Smooth muscle cell (in vitro differentiated cells): ENCODE data around the gene SYNE1. TPM values are rescaled to one million over a fixed set of nuclear protein-coding genes. Genes with fewer than 3 reads are reported as not detected.

Source experiments
- DNase-seq: peaks from one replicate; lab custom pipeline; 2025; ENCODE audit not compliant: unreplicated experiment; lab: John Stamatoyannopoulos, UW
- H2AFZ ChIP-seq: fragments of 200-600 bp; sonication (generic); 2 replicates; pipeline ENCODE4 v1.6.0; 2016; ENCODE audit warnings: antibody characterized with exemption, low read depth, mild to moderate bottlenecking
- H3F3A ChIP-seq: fragments of 200-600 bp; sonication (generic); 2 replicates; pipeline ENCODE4 v1.6.0; 2017; ENCODE audit warnings: antibody characterized with exemption, low read depth
- H3K27ac ChIP-seq: fragments of 200-600 bp; sonication (generic); 2 replicates; pipeline ENCODE4 v1.5.1; 2016; ENCODE audit warnings: low read depth, mild to moderate bottlenecking
- H3K27me3 ChIP-seq: fragments of 200-600 bp; sonication (generic); 2 replicates; pipeline ENCODE4 v1.6.1; 2016; ENCODE audit warnings: low read depth, mild to moderate bottlenecking
- H3K36me3 ChIP-seq: fragments of 200-600 bp; sonication (generic); 2 replicates; pipeline ENCODE4 v1.5.1; 2016; ENCODE audit warnings: low read depth
- H3K4me1 ChIP-seq: fragments of 200-600 bp; sonication (generic); 2 replicates; pipeline ENCODE4 v1.5.1; 2016; ENCODE audit warnings: low read depth
- H3K4me2 ChIP-seq: fragments of 200-600 bp; sonication (generic); 2 replicates; pipeline ENCODE4 v1.6.0; 2016; ENCODE audit warnings: mild to moderate bottlenecking
- H3K4me3 ChIP-seq: fragments of 200-600 bp; sonication (generic); 2 replicates; pipeline ENCODE4 v1.5.1; 2016; ENCODE audit warnings: mild to moderate bottlenecking
- H3K79me2 ChIP-seq: fragments of 200-600 bp; sonication (generic); 2 replicates; pipeline ENCODE4 v1.6.0; 2016; ENCODE audit warnings: low read depth, mild to moderate bottlenecking
- H3K9ac ChIP-seq: fragments of 200-600 bp; sonication (generic); 2 replicates; pipeline ENCODE4 v1.6.0; 2016; ENCODE audit warnings: low read depth
- H3K9me3 ChIP-seq: fragments of 200-600 bp; sonication (generic); replicated peaks from 2 replicates; pipeline ENCODE4 v1.5.1; 2016; ENCODE audit warnings: low read depth
- H4K20me1 ChIP-seq: fragments of 200-600 bp; sonication (generic); 2 replicates; pipeline ENCODE4 v1.6.0; 2016; ENCODE audit warnings: low read depth
- WGBS: methylation state at CpG from one replicate; pipeline ENCODE4 v1.1.7; 2016; ENCODE audit warnings: low lambda C conversion rate; 5-methylcytosine and 5-hydroxymethylcytosine counted together
- polyA plus RNA-seq: library from polyadenylated mRNA; unstranded; fragments of >200 nt; fragmentation: Nextera tagmentation; extraction: Ambion mirVana; gene quantifications from 2 replicates; pipeline ENCODE4 v1.2.1, GENCODE V29; 2016
- total RNA-seq: library from RNA; depleted of rRNA; stranded (reverse); fragments of >200 nt; gene quantifications from 2 replicates; pipeline ENCODE4 v1.2.3, GENCODE V29; 2014
- TF ChIP-seq, protein P1 (sequence below): fragments of 200-600 bp; sonication (generic); IDR thresholded peaks from 2 replicates; pipeline ENCODE4 v1.5.1; 2017; ENCODE audit warnings: borderline replicate concordance, mild to moderate bottlenecking, antibody characterized with exemption; ENCODE audit not compliant: insufficient read depth, poor library complexity, severe bottlenecking

The SYNE1 gene
- total and polyA plus RNA-seq, 2 experiments from 2014 or later: 18.2 to 56.2 TPM

DNA sequence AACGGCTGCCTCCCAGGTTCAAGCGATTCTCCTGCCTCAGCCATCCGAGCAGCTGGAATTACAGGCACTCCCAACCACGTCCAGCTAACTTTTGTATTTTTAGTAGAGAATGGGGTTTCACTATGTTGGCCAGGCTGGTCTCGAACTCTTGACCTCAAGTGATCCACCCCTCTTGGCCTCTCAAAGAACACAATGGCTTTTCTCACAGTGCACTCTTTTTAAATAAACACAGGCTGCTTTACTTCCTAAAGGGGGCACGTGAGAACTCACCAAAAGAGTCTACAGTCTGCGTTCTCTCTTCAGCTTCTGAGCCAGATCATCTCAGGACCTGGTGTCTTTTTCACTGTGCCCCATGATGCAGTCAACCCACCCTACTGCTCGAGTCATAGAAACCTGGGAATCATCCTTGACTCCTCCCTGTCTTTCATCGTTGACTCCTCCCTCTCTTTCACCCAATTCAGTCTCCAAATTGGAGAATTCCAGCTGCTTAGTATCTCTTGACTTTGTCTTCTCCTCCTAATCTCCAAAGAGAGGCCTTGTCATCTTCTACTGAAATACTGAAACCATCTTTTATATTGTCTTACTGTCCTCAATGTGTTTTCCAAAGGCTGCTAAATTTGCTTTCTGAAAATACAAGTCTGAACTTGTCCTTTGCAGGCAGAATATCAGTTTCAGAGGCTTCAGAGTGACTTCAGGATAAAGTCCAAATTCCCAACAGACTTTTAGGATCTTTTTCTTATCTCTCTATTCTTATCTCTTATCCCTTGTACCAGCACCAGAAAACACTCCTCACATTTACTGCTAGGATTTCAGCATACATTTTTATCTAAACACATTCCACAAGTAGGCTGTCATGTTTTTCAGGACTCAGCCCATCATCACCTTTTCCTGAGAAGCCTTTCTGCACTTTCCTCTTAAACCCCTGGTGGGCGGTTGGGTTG is 323.4 kb downstream of the SYNE1 start:
- DNase-seq: no peak
- Histone ChIP-seq H3K27ac (peak overlapping the region; percentile 55), H2AFZ (no peak overlapping the region)

DNA sequence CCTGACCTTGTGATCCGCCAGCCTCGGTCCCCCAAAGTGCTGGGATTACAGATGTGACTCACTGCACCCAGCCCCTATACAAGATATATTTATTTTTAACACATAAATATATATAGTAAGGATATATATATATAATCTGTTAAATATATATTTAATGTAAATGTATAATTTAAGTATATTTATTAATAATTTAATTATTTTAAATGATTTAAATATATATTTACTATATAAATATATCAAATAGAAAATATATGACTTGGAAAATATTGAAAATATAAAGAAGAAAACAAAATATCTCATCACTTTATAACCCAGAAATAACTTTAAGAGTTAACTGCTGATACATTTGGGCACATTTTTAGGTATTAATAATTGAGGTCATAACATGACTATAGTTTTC is 324.7 kb downstream of the SYNE1 start:
- DNase-seq: no peak
- H3K4me3 ChIP-seq: no peak overlapping the region
- H3K27me3 ChIP-seq: no peaks in the 10 kb centered on the region
- H3K4me1 ChIP-seq: peaks cover 6% of the 10 kb centered on the region
- H2AFZ ChIP-seq: no peak overlapping the region
- H3K9ac ChIP-seq: no peak overlapping the region
- no peak overlapping the region for H3K4me2 ChIP-seq
- H3K79me2 ChIP-seq: no peaks in the 10 kb centered on the region
- no peak overlapping the region for H3K27ac ChIP-seq
- WGBS: 96% methylated on average over 2 of the region's 2 CpGs
- TF ChIP-seq, protein P1, sequence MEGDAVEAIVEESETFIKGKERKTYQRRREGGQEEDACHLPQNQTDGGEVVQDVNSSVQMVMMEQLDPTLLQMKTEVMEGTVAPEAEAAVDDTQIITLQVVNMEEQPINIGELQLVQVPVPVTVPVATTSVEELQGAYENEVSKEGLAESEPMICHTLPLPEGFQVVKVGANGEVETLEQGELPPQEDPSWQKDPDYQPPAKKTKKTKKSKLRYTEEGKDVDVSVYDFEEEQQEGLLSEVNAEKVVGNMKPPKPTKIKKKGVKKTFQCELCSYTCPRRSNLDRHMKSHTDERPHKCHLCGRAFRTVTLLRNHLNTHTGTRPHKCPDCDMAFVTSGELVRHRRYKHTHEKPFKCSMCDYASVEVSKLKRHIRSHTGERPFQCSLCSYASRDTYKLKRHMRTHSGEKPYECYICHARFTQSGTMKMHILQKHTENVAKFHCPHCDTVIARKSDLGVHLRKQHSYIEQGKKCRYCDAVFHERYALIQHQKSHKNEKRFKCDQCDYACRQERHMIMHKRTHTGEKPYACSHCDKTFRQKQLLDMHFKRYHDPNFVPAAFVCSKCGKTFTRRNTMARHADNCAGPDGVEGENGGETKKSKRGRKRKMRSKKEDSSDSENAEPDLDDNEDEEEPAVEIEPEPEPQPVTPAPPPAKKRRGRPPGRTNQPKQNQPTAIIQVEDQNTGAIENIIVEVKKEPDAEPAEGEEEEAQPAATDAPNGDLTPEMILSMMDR: no peak
- H4K20me1 ChIP-seq: no peaks in the 10 kb centered on the region
- no peaks in the 10 kb centered on the region for H3K9me3 ChIP-seq
- peaks cover 3% of the 10 kb centered on the region for H3F3A ChIP-seq
- H3K36me3 ChIP-seq: peaks cover 6% of the 10 kb centered on the region

More for the DNA sequence above, 323.4 kb downstream of the SYNE1 start:
- TF ChIP-seq, protein P1: no peak
- Histone ChIP-seq H3F3A (peaks cover 3% of the 10 kb centered on the region), H3K4me2 (peak overlapping the region; percentile 11), H3K4me1 (peaks cover 6% of the 10 kb centered on the region), H3K79me2 (no peaks in the 10 kb centered on the region), H3K9ac (no peak overlapping the region), H3K9me3 (no peaks in the 10 kb centered on the region), H3K36me3 (peaks cover 9% of the 10 kb centered on the region), H3K27me3 (no peaks in the 10 kb centered on the region), H3K4me3 (no peak overlapping the region), H4K20me1 (no peaks in the 10 kb centered on the region)
- WGBS: 64% methylated on average over 10 of the region's 10 CpGs

DNA sequence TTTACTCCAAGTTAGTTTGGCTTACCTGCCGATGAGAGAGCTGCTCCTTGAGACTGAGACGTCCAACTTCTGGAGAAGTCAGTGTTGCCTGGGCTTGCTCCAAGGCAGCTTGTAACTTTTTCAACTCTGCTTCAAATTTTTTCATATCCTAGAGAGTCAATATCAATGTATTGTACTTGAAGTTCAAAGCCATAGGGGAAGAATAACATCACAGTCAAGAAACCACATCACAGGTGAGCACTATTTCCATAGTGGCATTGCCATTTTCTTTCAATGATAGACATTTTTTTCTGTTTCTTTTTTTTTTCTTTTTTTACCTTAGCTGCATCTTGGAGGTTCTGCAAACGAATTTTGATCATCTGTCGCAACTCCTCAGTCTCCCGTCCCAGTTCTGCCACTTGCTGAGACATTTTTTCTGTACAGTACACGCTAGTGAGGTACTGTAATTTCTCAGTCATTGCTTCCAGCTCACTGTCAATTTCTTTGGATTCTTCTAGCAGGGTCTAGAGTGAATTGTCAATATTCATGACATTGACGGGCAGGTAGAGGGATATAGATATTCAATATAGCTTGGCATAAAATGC is 326.7 kb downstream of the SYNE1 start:
- no peaks in the 10 kb centered on the region for H3K9me3 ChIP-seq
- peaks cover 6% of the 10 kb centered on the region for H3K36me3 ChIP-seq
- peaks cover 6% of the 10 kb centered on the region for H3K4me1 ChIP-seq
- no peaks in the 10 kb centered on the region for H4K20me1 ChIP-seq
- H3F3A ChIP-seq: peaks cover 3% of the 10 kb centered on the region
- DNase-seq: no peak
- no peaks in the 10 kb centered on the region for H3K27me3 ChIP-seq
- no peaks in the 10 kb centered on the region for H3K79me2 ChIP-seq
- H3K27ac ChIP-seq: no peak overlapping the region
- no peak overlapping the region for H3K4me3 ChIP-seq
- TF ChIP-seq, protein P1: no peak
- no peak overlapping the region for H3K9ac ChIP-seq
- no peak overlapping the region for H2AFZ ChIP-seq
- no peak overlapping the region for H3K4me2 ChIP-seq
- 96% methylated on average over 7 of the region's 7 CpGs for WGBS
